K562 (cell line): ENCODE results near the gene CPA2. TPM values are rescaled to one million over a fixed set of nuclear protein-coding genes. Genes with fewer than 3 reads are reported as not detected.
A peak's percentile ranks its signal among the peaks of the same experiment; 100 is the strongest.

Experiments used
- ATAC-seq: fragments of 200-7000 bp; cut with Tn5 transposase; 3 replicates; pipeline ENCODE4 v1.9.1; 2020; ENCODE audit warnings: moderate library complexity
- BruUV-seq: library from RNA; stranded (reverse); fragments of 400-500 nt; replicated peaks from 2 replicates; lab custom pipeline; 2021; lab: Mats Ljungman, UMichigan
- CTCF ChIA-PET: fragments of 300-600 bp; formaldehyde crosslinking; extraction: SDS; loops from one replicate; lab custom pipeline; 2021; ENCODE audit warnings: low intra/inter-chr PET ratio; lab: Yijun Ruan, JAX
- POLR2A ChIA-PET: fragments of 300-600, 350-650 bp; sonication (Branson Sonifier 250); formaldehyde crosslinking; extraction: SDS; loops from one replicate; lab custom pipeline; 2021; ENCODE audit warnings: antibody characterized with exemption, inconsistent platforms; lab: Yijun Ruan, JAX
- DNase-seq, 4 experiments: peaks; one replicate each; pipeline versions ENCODE4 v3.0.0 to v3.0.0-alpha.2; 2011 to 2018; ENCODE audit warnings: low spot score in 3 of 4, mixed read lengths in 3 of 4; ENCODE audit errors: extremely low read depth in 1 of 4
- FAIRE-seq: peaks from 2 replicates; lab custom pipeline; 2011; peaks lifted over from hg19 to GRCh38; lab: Jason Lieb, UNC
- H2AFZ ChIP-seq: 2 replicates; pipeline ENCODE4 v1.6.0; 2011; ENCODE audit warnings: low read depth, low read length, control low read depth, inconsistent platforms
- H3K27ac ChIP-seq: fragments of 200-600 bp; 3 replicates; pipeline ENCODE4 v1.8.0; 2011; ENCODE audit warnings: low read depth, mild to moderate bottlenecking, control low read depth, inconsistent platforms, low read length, moderate library complexity, mixed read lengths; ENCODE audit errors: extremely low read depth
- H3K27me3 ChIP-seq, 2 experiments: fragments of 300-600 bp in 1 of 2; 2 replicates in 1 of 2; 3 replicates in 1 of 2; pipeline versions ENCODE4 v1.6.0 to v1.8.0; 2011; ENCODE audit warnings: inconsistent platforms in 2 of 2, low read length in 2 of 2, mild to moderate bottlenecking in 1 of 2, mixed read lengths in 1 of 2, moderate library complexity in 1 of 2; ENCODE audit not compliant: control insufficient read depth in 2 of 2, insufficient read depth in 2 of 2
- H3K36me3 ChIP-seq: fragments of 300-600 bp; 3 replicates; pipeline ENCODE4 v1.8.0; 2011; ENCODE audit warnings: mild to moderate bottlenecking, low read length, inconsistent platforms; ENCODE audit not compliant: control insufficient read depth, insufficient read depth
- H3K4me1 ChIP-seq, 2 experiments: fragments of 200-600 bp in 1 of 2; replicated peaks in 1 of 2; 2 replicates in 1 of 2; 3 replicates in 1 of 2; pipeline versions ENCODE4 v1.5.1 to v1.8.0; 2011; ENCODE audit warnings: inconsistent platforms in 2 of 2, low read length in 2 of 2, mild to moderate bottlenecking in 1 of 2, mixed read lengths in 1 of 2, moderate library complexity in 1 of 2; ENCODE audit not compliant: control insufficient read depth in 2 of 2, insufficient read depth in 2 of 2
- H3K4me2 ChIP-seq: 2 replicates; pipeline ENCODE4 v1.6.1; 2011; ENCODE audit warnings: low read length, control low read depth, inconsistent platforms, mixed read lengths; ENCODE audit not compliant: insufficient read depth
- H3K4me3 ChIP-seq: fragments of 200-600 bp; sonication (generic), shearing (Covaris generic); 2 replicates; pipeline ENCODE4 v1.5.1; 2016; ENCODE audit warnings: control low read depth, inconsistent platforms
- H3K79me2 ChIP-seq: fragments of 200-600 bp; 3 replicates; pipeline ENCODE4 v1.8.0; 2011; ENCODE audit warnings: low read length, inconsistent platforms; ENCODE audit not compliant: control insufficient read depth, insufficient read depth
- H3K9ac ChIP-seq, 2 experiments: 2 replicates each; pipeline versions ENCODE4 v1.6.0 to v1.6.1; 2011; ENCODE audit warnings: low read depth in 2 of 2, low read length in 2 of 2, control low read depth in 1 of 2, inconsistent platforms in 1 of 2, mild to moderate bottlenecking in 1 of 2, mixed read lengths in 1 of 2; ENCODE audit not compliant: insufficient read depth in 1 of 2
- H3K9me1 ChIP-seq: one replicate; pipeline ENCODE4 v1.6.0; 2011; ENCODE audit warnings: inconsistent platforms, mild to moderate bottlenecking, low read length, moderate library complexity; ENCODE audit not compliant: control insufficient read depth, insufficient read depth
- H3K9me3 ChIP-seq: replicated peaks from 2 replicates; pipeline ENCODE4 v1.5.1; 2011; ENCODE audit warnings: low read depth, low read length, inconsistent platforms; ENCODE audit not compliant: control insufficient read depth, insufficient read depth
- H4K20me1 ChIP-seq: replicated peaks from 2 replicates; pipeline ENCODE4 v1.6.1; 2011; ENCODE audit warnings: low read length, inconsistent platforms, mixed read lengths; ENCODE audit not compliant: control insufficient read depth, insufficient read depth
- KAT2B ChIP-seq: IDR thresholded peaks from one replicate; pipeline ENCODE4 v1.6.1; 2012; ENCODE audit warnings: low read depth, mild to moderate bottlenecking, control low read depth, inconsistent platforms, low read length, moderate library complexity
- KAT8 ChIP-seq: fragments of 450-650 bp; IDR thresholded peaks from 2 replicates; pipeline ENCODE4 v1.6.1; 2016; ENCODE audit warnings: low read depth, mild to moderate bottlenecking
- LCOR ChIP-seq: sonication (generic); formaldehyde crosslinking; IDR thresholded peaks from 2 replicates; pipeline ENCODE4 v1.8.0; 2022; ENCODE audit warnings: mild to moderate bottlenecking, missing genetic modification reagents
- ZNF589 ChIP-seq: fragments of 200-800 bp; sonication (Bioruptor generic); IDR thresholded peaks from 2 replicates; pipeline ENCODE4 v1.6.1; 2016; ENCODE audit warnings: low read depth, missing genetic modification characterization, missing compliant biosample characterization
- WGBS: fragments of 100-300 bp; shearing (Covaris generic); methylation state at CpG from one replicate; pipeline ENCODE4 v1.1.6; 2016; ENCODE audit warnings: low coverage, mixed read lengths; ENCODE audit not compliant: insufficient coverage; ENCODE audit errors: missing lambda C conversion rate; 5-methylcytosine and 5-hydroxymethylcytosine counted together
- in situ Hi-C: fragments of 300-500 bp; cut with MboI; formaldehyde crosslinking; loops from 4 replicates; pipeline ENCODE4 v1.15.0; 2018; ENCODE audit warnings: inconsistent platforms, mixed read lengths
- intact Hi-C: fragments of 100-400 bp; cut with micrococcal nuclease; formaldehyde crosslinking; loops from 2 replicates; pipeline ENCODE4 v1.14.2; 2022
- polyA plus RNA-seq, 8 experiments: library from polyadenylated mRNA; depleted of rRNA in 4 of 8; stranded (reverse) in 5 of 8; unstranded in 3 of 8; fragments of >200 nt; fragmentation: Nextera tagmentation in 2 of 8; fragmentation: Illumina TruSeq in 1 of 8; extraction: Ambion mirVana in 2 of 8; extraction: Trizol in 1 of 8; gene quantifications; 2 replicates each; pipeline versions ENCODE4 v1.2.1 to v1.2.3, GENCODE V29; 2011 to 2014; ENCODE audit warnings: inconsistent platforms in 1 of 8, missing spikeins in 1 of 8
- total RNA-seq, 7 experiments: library from RNA; depleted of rRNA in 6 of 7; stranded (reverse); fragments of >200 nt in 6 of 7; fragmentation: Illumina TruSeq in 2 of 7; extraction: Trizol in 2 of 7; gene quantifications; 2 replicates each; pipeline versions ENCODE4 v1.2.1 to v1.2.3, GENCODE V29; 2011 to 2021; ENCODE audit warnings: low replicate concordance in 1 of 7
- TF ChIP-seq, protein P1 (sequence below): fragments of 450-650 bp; IDR thresholded peaks from 2 replicates; pipeline ENCODE4 v1.6.1; 2018; ENCODE audit not compliant: partially characterized antibody
- TF ChIP-seq, protein P2 (sequence below): fragments of 250-450 bp; sonication (Bioruptor Pico); IDR thresholded peaks from 2 replicates; pipeline ENCODE4 v1.8.0; 2022; ENCODE audit warnings: inconsistent platforms

Gene CPA2
- total and polyA plus RNA-seq, 9 of the 15 experiments (the other 6 are each of a cell fraction or from before 2014, with no cell fraction given): 0.04 to 0.84 (median 0.09) TPM; not detected in 4

- Histone ChIP-seq H2AFZ (peak overlapping the region; percentile 48; the same call in 1 of the 2 replicates), H3K36me3 (no peaks in the 10 kb centered on the region), H3K27me3 (no peaks in the 10 kb centered on the region), H4K20me1 (no peaks in the 10 kb centered on the region), H3K4me2 (no peak overlapping the region), H3K79me2 (no peaks in the 10 kb centered on the region), H3K4me3 (no peak overlapping the region), H3K9ac (no peak overlapping the region), H3K27ac (no peak overlapping the region)
- no TSS peak for BruUV-seq
- ATAC-seq: no peak
- DNase-seq: no peak
- FAIRE-seq: no peak
- in situ Hi-C loops: no loop called here
- CTCF ChIA-PET: no interaction called here
- TF ChIP-seq, protein P1, sequence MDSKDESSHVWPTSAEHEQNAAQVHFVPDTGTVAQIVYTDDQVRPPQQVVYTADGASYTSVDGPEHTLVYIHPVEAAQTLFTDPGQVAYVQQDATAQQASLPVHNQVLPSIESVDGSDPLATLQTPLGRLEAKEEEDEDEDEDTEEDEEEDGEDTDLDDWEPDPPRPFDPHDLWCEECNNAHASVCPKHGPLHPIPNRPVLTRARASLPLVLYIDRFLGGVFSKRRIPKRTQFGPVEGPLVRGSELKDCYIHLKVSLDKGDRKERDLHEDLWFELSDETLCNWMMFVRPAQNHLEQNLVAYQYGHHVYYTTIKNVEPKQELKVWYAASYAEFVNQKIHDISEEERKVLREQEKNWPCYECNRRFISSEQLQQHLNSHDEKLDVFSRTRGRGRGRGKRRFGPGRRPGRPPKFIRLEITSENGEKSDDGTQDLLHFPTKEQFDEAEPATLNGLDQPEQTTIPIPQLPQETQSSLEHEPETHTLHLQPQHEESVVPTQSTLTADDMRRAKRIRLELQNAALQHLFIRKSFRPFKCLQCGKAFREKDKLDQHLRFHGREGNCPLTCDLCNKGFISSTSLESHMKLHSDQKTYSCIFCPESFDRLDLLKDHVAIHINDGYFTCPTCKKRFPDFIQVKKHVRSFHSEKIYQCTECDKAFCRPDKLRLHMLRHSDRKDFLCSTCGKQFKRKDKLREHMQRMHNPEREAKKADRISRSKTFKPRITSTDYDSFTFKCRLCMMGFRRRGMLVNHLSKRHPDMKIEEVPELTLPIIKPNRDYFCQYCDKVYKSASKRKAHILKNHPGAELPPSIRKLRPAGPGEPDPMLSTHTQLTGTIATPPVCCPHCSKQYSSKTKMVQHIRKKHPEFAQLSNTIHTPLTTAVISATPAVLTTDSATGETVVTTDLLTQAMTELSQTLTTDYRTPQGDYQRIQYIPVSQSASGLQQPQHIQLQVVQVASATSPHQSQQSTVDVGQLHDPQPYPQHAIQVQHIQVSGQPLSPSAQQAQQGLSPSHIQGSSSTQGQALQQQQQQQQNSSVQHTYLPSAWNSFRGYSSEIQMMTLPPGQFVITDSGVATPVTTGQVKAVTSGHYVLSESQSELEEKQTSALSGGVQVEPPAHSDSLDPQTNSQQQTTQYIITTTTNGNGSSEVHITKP: no peak
- TF ChIP-seq ZNF589 (CRISPR knock-in tag) (no peak), LCOR (CRISPR knock-in tag) (no peak), KAT8 (no peak), KAT2B (no peak)
- TF ChIP-seq, protein P2, sequence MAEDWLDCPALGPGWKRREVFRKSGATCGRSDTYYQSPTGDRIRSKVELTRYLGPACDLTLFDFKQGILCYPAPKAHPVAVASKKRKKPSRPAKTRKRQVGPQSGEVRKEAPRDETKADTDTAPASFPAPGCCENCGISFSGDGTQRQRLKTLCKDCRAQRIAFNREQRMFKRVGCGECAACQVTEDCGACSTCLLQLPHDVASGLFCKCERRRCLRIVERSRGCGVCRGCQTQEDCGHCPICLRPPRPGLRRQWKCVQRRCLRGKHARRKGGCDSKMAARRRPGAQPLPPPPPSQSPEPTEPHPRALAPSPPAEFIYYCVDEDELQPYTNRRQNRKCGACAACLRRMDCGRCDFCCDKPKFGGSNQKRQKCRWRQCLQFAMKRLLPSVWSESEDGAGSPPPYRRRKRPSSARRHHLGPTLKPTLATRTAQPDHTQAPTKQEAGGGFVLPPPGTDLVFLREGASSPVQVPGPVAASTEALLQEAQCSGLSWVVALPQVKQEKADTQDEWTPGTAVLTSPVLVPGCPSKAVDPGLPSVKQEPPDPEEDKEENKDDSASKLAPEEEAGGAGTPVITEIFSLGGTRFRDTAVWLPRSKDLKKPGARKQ: no peak
- TF ChIP-seq, all 486 proteins: peak for 0
- WGBS: 41% methylated on average over 9 of the region's 9 CpGs
- POLR2A ChIA-PET: interaction anchor here (0.6 to 3.0 kb wide), 3 partner anchors 15 to 346 kb away, joined by 3 to 14 read pairs (median 4); partner anchors contain the start of gene TMEM209
- Histone ChIP-seq H3K9me1 (no peaks in the 10 kb centered on the region), H3K9me3 (no peaks in the 10 kb centered on the region), H3K4me1 (peaks cover 7 to 14% of the 10 kb centered on the region in 2 experiments; a peak in 4 of 5 replicates)
- intact Hi-C loops: no loop called here
Measured at GRCh38 chr7:130219871-130220270, 46.8 kb upstream of the CPA2 start.
